Upper lobe of left lung (tissue), 4 donors: ENCODE results near the gene SCLY.

ENCODE experiments used
- POLR2A ChIP-seq, 4 donors: fragments of 450-650 bp; IDR thresholded peaks; one replicate each; pipeline ENCODE4 v1.5.1; 2016 to 2017; ENCODE audit warnings: antibody characterized with exemption in 4 of 4, mild to moderate bottlenecking in 2 of 4
- POLR2AphosphoS5 ChIP-seq, 2 donors: sonication (generic); formaldehyde crosslinking; IDR thresholded peaks; one replicate each; pipeline ENCODE4 v1.5.1; 2017; ENCODE audit warnings: antibody characterized with exemption in 2 of 2

DNA sequence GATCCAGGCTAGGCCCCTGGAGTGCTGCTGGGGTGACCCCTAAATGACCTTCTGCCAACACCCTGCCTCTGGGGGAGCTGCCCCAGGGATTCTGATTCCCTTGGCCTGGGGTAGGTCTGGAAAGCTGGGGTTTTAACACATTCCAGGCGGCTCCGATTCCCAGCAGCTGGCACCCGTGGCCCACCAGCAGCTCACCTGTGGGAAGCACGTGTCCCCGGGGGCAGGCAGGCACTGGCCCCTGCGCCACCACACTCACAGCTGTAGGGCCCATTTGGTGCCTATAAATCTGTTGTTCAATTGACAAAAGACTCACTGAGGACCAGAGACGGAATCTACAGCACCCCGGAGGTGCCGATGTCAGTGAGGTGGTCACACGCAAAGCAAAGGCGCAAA is 73.6 kb downstream of the SCLY start:
- TF ChIP-seq POLR2AphosphoS5 (IDR thresholded peaks at IDR 0.05) (no peak), POLR2A (IDR thresholded peaks at IDR 0.05) (no peak)
